SK-N-MC (cell line): ENCODE data around the gene MEIKIN.

ENCODE experiments used
- EZH2 ChIP-seq: fragments of 200-600 bp; sonication (generic); IDR thresholded peaks from one replicate; pipeline ENCODE4 v1.6.1; 2017; ENCODE audit warnings: antibody characterized with exemption
- FOXP2 ChIP-seq: optimal IDR thresholded peaks from 2 replicates; pipeline ENCODE3; 2011; ENCODE audit warnings: mild to moderate bottlenecking, moderate library complexity; ENCODE audit not compliant: insufficient read depth; ENCODE audit errors: extremely low read length, control extremely low read depth
- POLR2AphosphoS5 ChIP-seq: IDR thresholded peaks from 2 replicates; pipeline ENCODE4 v1.6.1; 2012; ENCODE audit warnings: mild to moderate bottlenecking, low read depth, low read length, borderline replicate concordance

DNA sequence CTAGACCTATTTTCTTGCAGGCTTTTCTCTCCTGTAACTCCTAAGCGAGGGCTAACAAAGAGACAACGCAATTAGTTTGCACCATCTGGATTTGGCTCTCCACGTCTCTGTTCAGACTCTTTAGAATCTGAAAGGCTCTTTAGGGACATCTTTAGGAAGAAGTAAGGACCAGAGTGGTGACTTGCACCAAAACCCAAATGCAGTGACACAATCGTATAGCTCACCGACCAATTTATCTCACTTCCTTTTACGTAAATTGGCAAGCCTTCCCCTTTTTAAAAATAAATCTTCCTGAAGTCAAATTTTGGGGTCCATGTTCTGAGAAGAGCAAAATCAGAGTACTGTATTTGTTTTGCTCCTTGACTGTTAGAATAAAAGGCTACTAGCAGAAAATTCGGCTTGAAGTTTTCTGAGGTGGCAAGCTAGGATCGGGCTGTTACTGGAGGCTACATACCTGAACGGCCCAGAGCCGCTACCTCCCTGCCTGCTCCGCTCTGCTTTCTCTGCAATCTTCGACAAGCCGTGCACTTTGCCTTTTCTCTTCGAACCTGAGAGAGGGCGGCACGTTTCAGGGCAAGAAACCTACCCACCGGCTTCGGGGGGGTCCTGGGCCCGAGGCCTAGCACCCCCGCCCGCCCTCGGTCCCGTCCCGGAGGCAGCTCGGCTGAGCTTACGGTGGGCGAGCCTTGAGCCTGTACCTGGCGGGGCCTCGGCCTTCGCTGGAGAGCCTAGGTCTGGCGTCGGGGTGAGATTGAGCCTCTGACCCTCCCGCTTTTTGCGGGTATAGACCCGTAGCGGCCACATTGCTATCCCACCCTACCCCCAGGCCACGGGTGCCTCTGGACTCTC lies 537 bp downstream of the MEIKIN start:
- TF ChIP-seq EZH2: no peak
- TF ChIP-seq POLR2AphosphoS5: no peak
- TF ChIP-seq FOXP2: no peak
